Uterus (tissue), 4 donors: ENCODE measurements around the gene TEX54. TPM values are rescaled to one million over a fixed set of nuclear protein-coding genes. Genes with fewer than 3 reads are reported as not detected.
"Not testable (repeated sequence)": the region's sequence is repeated elsewhere in the genome, so short reads cannot be mapped to it uniquely, and the experiment has no call there.

ENCODE experiments used
- DNase-seq, 2 donors: peaks; one replicate each; pipeline ENCODE4 v3.0.0-alpha.2; 2019 to 2020
- H3K27ac ChIP-seq, 2 donors: fragments of 200-600 bp; sonication (generic); 1 replicate in 1 of 2; 2 replicates in 1 of 2; pipeline ENCODE4 v1.5.1; 2016 to 2018
- H3K27me3 ChIP-seq, 2 donors: fragments of 200-600 bp; sonication (generic); one replicate each; pipeline ENCODE4 v1.5.1; 2018 to 2019; ENCODE audit warnings: control low read depth in 1 of 2
- H3K36me3 ChIP-seq, 2 donors: fragments of 200-600 bp; sonication (generic); one replicate each; pipeline ENCODE4 v1.5.1; 2019; ENCODE audit warnings: control low read depth in 1 of 2
- H3K4me1 ChIP-seq, 2 donors: fragments of 200-600 bp; sonication (generic); one replicate each; pipeline ENCODE4 v1.5.1; 2018 to 2019; ENCODE audit warnings: control low read depth in 1 of 2
- H3K4me3 ChIP-seq, 2 donors: fragments of 200-600 bp; sonication (generic); 1 replicate in 1 of 2; 2 replicates in 1 of 2; pipeline ENCODE4 v1.5.1; 2018 to 2019; ENCODE audit warnings: mild to moderate bottlenecking in 1 of 2
- H3K9me3 ChIP-seq, 2 donors: fragments of 200-600 bp; sonication (generic); one replicate each; pipeline ENCODE4 v1.5.1; 2019; ENCODE audit warnings: control low read depth in 1 of 2
- POLR2A ChIP-seq, 2 donors: fragments of 450-650 bp; IDR thresholded peaks; one replicate each; pipeline ENCODE4 v1.6.1; 2016; ENCODE audit warnings: antibody characterized with exemption in 2 of 2, mild to moderate bottlenecking in 1 of 2, moderate library complexity in 1 of 2
- intact Hi-C: fragments of 100-400 bp; cut with DNase I; formaldehyde crosslinking; loops from one replicate; pipeline ENCODE4 v1.15.1; 2023; ENCODE audit warnings: low total_unique reads
- total RNA-seq, 4 donors: library from RNA; depleted of rRNA in 3 of 4; stranded (reverse); fragments of >200 nt in 3 of 4; gene quantifications; one replicate each; pipeline versions ENCODE4 v1.1.0 to v1.2.4, GENCODE V29; 2014 to 2023
- TF ChIP-seq, protein P1 (sequence below), 4 experiments: fragments of 200-600 bp in 2 of 4; fragments of 450-650 bp in 2 of 4; sonication (generic) in 2 of 4; IDR thresholded peaks; one replicate each; pipeline ENCODE4 v1.5.1; 2016 to 2019; ENCODE audit warnings: antibody characterized with exemption in 4 of 4, mild to moderate bottlenecking in 2 of 4, moderate library complexity in 1 of 4
- donor health status: DM: yes; HTN: yes; CAD: no.

Gene TEX54
- total RNA-seq, 4 donors from 2014 or later, result not detected

DNA sequence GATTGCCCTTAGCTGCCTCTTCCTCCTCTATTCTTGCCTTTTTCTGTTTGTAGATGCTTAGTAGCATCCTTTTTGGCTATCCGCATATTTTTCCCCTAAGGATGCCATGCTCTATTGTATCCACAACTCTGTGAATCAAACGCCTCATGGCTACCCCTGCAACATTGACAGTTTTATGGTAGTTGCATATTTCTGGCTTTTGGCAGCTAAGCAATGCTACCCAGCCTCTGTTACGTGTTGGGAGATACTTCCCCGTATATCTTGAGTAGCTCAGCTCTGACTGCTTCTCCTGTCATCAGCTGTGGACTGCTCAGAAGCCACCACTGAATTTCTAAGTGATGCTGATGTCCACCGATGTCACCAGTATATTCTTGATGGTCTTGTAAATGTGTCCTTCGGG, 33.0 kb upstream of the TEX54 start:
- Histone ChIP-seq H3K27ac (no peak overlapping the region), H3K4me1 (no peaks in the 10 kb centered on the region), H3K9me3 (no peaks in the 10 kb centered on the region), H3K27me3 (no peaks in the 10 kb centered on the region), H3K4me3 (no peak overlapping the region), H3K36me3 (no peaks in the 10 kb centered on the region)
- TF ChIP-seq, protein P1, sequence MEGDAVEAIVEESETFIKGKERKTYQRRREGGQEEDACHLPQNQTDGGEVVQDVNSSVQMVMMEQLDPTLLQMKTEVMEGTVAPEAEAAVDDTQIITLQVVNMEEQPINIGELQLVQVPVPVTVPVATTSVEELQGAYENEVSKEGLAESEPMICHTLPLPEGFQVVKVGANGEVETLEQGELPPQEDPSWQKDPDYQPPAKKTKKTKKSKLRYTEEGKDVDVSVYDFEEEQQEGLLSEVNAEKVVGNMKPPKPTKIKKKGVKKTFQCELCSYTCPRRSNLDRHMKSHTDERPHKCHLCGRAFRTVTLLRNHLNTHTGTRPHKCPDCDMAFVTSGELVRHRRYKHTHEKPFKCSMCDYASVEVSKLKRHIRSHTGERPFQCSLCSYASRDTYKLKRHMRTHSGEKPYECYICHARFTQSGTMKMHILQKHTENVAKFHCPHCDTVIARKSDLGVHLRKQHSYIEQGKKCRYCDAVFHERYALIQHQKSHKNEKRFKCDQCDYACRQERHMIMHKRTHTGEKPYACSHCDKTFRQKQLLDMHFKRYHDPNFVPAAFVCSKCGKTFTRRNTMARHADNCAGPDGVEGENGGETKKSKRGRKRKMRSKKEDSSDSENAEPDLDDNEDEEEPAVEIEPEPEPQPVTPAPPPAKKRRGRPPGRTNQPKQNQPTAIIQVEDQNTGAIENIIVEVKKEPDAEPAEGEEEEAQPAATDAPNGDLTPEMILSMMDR (IDR thresholded peaks at IDR 0.05), result no peak
- TF ChIP-seq POLR2A (IDR thresholded peaks at IDR 0.05), result no peak
- no peak for DNase-seq
- intact Hi-C loops, result no loop called here

DNA sequence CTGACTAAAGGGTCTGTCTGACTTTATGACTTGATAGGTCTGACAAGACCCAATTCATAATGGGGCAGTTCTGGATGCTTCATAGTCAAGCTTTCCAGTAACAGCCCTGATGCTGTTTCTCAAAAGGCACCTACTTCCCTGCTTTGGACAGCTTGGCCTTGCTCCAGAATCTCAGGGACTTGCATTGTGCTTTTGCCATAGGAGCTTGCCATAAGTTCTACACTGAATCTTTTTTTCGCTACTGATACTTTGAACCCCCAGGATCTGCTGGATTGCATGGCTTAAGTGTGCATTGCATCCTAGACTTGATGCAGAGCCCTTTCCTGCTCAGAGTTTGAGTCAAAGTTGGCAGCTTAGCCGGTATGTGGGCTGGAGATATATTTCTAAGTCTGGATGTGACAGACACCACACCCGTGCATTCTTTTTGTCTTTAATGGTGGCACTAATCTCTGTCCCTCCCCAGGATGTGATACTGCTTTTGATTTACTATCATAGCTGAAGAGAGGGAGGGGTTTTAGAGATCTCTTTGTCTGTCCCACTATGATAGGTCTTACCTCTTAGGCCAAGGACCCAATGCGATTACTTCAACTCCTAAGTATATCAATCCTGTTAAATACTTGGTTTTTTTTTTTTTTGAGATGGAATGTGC, 31.2 kb upstream of the TEX54 start:
- H3K9me3 ChIP-seq, result no peaks in the 10 kb centered on the region
- no peaks in the 10 kb centered on the region for H3K27me3 ChIP-seq
- TF ChIP-seq, protein P1 (IDR thresholded peaks at IDR 0.05), result no peak
- no peak for TF ChIP-seq POLR2A (IDR thresholded peaks at IDR 0.05)
- DNase-seq, result no peak
- no peaks in the 10 kb centered on the region for H3K36me3 ChIP-seq
- no peak overlapping the region for H3K27ac ChIP-seq
- intact Hi-C loops, result loop anchor here (2.0 kb wide), 1 partner anchor 77 kb away; the partner anchor contains the start of gene TMEM179B
- H3K4me1 ChIP-seq, result no peaks in the 10 kb centered on the region
- no peak overlapping the region for H3K4me3 ChIP-seq

DNA sequence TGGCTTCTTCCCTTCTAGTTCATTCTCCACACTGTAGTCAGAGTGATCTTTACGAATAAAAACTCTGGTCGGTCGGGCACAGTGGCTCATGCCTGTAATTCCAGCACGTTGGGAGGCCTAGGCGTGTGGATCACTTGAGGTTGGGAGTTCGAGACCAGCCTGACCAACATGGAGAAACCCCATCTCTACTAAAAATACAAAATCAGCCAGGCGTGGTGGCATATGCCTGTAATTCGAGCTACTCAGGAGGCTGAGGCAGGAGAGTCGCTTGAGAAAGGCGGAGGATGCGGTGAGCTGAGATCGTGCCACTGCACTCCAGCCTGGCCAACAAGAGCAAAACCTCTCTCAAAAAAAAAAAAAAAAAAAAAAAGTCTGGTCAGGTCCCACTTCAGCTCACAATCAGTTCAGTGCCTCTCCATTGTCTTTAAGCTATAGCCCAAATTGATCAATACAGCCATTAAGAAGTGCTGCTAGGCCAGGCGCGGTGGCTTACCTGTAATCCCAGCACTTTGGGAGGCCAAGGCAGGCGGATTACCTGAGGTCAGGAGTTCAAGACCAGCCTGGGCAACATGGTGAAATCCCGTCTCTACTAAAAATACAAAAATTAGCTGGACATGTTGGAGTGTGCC, 29.0 kb upstream of the TEX54 start:
- not testable (repeated sequence) for H3K27me3 ChIP-seq, H3K27ac ChIP-seq, DNase-seq, H3K4me3 ChIP-seq, H3K9me3 ChIP-seq, H3K4me1 ChIP-seq, H3K36me3 ChIP-seq
- intact Hi-C loops, result loop anchor here (2.0 kb wide), 1 partner anchor 75 kb away; the partner anchor contains the start of gene TMEM179B

DNA sequence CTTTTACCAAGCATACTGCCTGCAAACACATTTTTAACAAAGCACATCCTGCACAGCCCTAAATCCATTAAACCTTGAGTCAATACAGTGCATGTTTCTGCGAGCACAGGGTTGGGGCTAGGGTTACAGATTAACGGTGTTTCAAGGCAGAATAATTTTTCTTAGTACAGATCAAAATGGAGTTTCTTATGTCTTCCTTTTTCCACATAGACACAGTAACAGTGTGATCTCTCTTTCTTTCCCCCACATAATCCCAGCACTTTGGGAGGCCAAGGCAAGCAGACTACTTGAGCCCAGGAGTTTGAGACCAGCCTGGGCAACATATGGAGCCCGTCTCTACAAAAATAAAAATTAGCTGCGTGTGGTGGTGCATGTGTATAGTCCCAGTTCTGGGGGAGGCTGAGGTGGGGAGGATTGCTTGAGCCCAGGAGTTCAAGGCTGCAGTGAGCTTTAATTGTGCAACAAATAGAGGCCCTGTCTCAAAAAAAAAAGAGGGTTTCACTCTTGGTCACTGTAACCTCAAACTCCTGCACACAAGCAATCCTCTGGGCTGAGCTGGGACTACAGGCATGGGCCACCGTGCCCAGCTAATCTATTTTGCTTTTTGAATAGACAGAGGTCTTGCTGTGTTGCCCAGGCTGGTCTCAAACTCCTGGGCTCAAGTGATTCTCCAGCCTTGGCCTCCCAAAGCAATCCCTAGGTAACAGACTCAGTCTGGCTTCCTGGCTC, 28.4 kb upstream of the TEX54 start:
- DNase-seq, result no peak
- Histone ChIP-seq H3K27me3 (no peaks in the 10 kb centered on the region), H3K4me1 (peaks cover 0 to 5% of the 10 kb centered on the region in 2 donors), H3K9me3 (no peaks in the 10 kb centered on the region), H3K4me3 (no peak overlapping the region), H3K27ac (no peak overlapping the region), H3K36me3 (no peaks in the 10 kb centered on the region)
- intact Hi-C loops, result no loop called here
- TF ChIP-seq, protein P1 (IDR thresholded peaks at IDR 0.05), result no peak
- TF ChIP-seq POLR2A (IDR thresholded peaks at IDR 0.05), result no peak

DNA sequence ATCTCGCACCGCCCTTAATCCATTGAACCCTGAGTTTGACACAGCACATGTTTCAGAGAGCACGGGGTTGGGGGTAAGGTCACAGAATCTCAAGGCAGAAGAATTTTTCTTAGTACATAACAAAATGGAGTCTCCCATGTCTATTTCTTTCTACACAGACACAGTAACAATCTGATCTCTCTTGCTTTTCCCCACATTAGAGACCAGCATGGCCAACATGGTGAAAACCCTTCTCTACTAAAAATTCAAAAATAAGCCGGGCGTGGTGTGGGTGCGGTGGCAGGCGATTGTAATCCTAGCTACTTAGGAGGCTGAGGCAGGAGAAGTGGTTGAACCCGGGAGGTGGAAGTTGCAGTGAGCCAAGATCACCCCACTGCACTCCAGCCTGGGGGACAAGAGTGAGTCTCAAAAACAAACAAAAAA, 26.7 kb upstream of the TEX54 start:
- H3K9me3 ChIP-seq, DNase-seq, H3K36me3 ChIP-seq, H3K4me3 ChIP-seq, intact Hi-C loops, H3K27ac ChIP-seq, H3K27me3 ChIP-seq, H3K4me1 ChIP-seq: not testable (repeated sequence)

GRCh38 chr11:62858201-62858600, 25.6 kb upstream of the TEX54 start:
- peaks cover 9 to 19% of the 10 kb centered on the region in 2 donors for H3K4me1 ChIP-seq
- no peak overlapping the region for H3K4me3 ChIP-seq
- H3K36me3 ChIP-seq, result no peaks in the 10 kb centered on the region
- H3K9me3 ChIP-seq, result no peaks in the 10 kb centered on the region
- no peak for DNase-seq
- H3K27me3 ChIP-seq, result no peaks in the 10 kb centered on the region
- TF ChIP-seq, protein P1 (IDR thresholded peaks at IDR 0.05), result no peak
- TF ChIP-seq POLR2A (IDR thresholded peaks at IDR 0.05), result no peak
- no peak overlapping the region for H3K27ac ChIP-seq
- intact Hi-C loops, result no loop called here
